ENCODE measurements around the gene CLEC4M.
"Not testable (repeated sequence)": the region's sequence is repeated elsewhere in the genome, so short reads cannot be mapped to it uniquely, and the experiment has no call there.

CLEC4M gene

DNA sequence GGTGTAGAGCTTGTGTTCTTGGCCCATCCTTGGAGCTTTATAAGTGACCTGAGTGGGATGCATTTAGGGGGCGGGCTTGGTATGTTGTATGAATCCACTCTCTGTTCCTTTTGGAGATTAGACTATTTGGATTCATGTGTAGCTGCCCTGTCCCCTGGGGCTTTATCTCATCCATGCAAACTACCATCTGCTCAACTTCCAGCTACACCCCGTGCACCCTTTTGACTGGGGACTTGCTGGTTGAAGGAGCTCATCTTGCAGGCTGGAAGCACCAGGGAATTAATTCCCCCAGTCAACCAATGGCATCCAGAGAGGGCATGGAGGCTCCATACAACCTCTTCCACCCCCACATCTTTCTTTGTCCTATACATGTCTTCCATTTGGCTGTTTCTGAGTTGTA is 6.1 kb downstream of the CLEC4M start:
- no peak for DNase-seq

DNA sequence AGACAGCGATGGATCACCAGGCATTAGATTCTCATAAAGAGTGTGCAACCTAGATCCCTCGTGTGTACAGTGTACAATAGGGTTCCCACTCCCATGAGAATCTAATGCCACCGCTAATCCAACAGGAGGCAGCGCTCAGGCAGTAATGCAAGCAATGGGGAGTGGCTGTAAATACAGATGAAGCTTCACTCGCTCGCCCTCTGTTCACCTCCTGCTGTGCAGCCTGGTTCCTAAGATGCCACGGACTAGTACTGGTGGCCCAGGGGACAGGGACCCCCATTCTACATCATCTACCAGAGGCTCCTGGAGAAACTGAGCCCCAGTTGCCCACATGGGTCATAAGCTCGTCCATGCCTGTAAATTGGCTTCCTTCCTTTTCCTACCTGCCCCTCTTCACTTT is 8.0 kb downstream of the CLEC4M start:
- no peak for DNase-seq

DNA sequence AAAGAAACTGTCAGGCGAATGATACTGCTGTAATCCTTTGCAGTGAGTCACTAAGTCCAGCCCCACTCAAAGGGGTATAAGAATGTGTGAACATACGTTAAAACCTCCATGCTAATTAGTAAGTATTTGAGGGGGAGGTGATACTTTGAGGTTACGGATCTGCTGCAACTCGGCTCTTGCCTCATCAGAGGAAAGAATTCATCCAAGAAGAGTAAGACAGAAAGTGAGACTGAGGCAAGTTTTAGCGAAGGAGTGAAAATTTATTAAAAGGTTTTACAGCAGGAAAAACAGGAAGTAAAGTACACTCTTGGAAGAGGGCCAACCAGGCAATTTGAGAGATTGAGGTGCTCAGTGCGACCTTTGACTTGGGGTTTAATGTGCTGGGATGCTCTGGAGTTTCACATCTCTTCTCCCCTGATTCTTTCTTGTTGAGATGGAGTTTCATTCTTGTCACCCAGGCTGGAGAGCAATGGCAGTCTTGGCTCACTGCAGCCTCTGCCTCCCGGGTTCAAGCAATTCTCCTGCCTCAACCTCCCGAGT is 9.8 kb downstream of the CLEC4M start:
- DNase-seq, result no peak

DNA sequence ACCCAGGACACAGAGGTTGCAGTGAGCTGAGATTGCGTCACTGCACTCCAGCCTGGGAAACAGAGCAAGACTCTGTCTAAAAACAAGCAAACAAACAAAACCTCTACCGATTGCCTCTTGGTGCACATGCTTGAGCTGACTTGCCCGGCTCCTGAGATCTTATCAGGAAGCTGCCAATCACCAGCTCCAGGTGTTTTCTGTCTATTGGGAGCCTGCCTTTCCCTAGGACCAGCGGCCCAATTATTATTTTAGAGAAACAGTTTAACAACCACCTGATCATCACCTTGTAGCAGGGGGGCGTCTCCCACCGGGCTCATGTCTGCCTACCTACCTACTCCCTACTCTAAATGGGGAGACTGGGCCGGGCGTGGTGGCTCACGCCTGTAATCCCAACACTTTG is 10.8 kb downstream of the CLEC4M start:
- DNase-seq, result no peak

DNA sequence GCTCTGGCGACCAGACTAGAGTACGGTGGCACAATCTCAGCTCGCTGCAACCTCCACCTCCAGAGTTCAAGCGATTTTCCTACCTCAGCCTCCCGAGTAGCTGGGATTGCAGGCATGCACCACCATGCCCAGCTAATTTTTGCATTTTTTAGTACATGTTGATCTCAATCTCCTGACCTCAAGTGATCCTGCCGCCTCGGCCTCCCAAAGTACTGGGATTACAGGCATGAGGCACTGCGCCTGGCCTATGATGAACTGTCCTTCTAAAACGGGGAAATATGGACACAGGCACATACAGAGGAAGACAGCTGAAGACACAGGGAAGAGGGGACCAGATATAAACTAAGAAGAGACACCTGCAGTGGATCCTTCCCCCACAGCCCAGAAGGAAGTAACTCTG is 12.7 kb downstream of the CLEC4M start:
- DNase-seq, result no peak

DNA sequence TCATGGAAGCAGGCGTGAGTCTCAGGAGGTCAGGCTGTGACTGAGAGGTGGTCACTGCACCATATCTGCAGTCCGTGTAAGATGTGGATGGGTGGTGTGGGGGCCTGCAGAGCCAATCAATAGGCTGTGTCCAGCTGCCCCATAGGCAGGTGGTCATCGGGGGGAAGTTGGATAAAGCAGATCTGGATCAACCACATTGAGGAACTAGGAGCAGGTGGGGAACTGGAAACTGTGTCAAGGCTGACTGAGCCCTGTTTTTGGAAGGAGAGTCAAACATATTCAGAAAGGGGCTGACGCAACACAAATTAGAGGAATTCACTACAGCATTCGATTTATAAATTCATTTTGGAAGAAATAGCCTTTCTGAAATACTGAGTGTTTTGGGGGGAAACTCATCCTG is 15.0 kb downstream of the CLEC4M start:
- no peak for DNase-seq

DNA sequence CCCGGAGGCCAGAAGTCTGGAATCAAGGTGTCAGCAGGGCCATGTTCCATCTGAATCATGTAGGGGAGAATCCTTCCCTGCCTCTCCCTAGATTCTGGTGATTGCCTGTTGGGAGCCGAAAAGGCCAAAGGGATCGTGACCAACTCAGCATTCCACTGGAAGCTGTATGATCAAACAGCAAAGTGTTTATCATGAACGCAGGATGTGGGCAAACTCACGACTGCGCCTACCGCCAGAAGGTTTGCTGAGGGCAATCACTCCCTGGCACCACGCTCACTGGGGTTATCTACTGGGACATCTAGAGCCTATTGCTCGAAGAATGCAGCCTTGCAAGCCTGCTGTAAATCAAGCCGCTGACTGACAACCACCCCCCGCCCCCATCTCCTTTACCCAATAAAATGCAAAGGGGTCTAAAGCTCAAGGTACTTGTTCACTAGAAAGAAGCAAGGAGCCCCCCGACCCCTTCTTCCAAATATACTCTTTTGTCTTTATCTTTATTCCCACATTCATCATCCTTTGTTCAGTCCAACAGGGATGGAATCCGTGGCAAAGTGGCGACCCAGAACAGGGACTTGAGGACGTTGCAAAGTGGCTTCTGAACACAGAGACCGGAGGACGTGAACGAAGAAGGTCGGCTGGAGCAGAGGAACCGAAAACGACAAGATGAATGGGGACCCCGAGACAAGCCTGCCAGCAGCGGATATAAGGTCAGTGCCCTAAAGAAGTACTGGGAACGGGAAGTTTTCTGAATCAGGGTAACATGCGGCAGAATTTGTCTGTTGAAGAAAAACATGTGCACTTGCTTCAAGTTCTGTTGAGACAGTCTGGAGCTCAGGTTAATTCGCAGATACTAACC is 16.8 kb downstream of the CLEC4M start:
- DNase-seq, result no peak

DNA sequence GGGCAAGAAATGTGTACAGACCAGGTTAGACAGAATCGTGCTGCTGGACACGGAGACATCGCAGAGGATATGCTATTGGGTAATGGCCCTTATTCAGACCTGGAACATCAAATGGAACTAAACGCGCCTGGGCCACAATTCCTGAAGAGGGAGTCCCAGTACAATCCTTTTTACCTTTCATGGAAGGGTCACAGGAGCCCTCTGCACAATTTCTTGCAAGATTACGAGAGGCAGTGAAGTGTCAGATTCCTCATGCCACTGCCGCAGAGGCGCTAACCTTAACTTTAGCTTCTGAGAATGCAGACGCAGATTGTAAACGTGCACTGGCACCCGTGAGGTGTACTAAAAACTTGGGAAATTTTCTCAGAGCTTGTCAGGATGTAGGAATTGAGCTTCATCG is 18.1 kb downstream of the CLEC4M start:
- DNase-seq, result no peak

DNA sequence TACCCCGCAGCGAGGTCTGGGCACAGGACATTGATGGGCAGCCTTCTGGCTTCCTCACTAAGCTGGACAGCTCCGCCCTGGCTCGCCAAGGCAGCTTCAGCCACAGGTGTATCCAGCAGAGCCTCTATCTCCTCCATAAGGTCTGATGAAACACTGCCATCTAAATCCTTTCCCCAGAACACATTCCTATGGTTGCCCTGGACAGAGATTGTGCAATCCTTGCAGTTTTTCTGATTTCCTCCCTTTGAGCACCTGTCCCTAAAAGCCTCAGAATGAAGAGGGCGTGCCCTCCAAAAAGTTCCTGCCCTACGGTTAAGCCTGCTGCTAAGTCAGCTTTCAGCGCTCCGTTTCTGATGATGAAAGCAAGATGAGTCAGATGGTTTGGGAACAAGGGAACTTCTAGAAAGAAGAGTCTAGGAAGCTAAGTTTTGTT is 21.0 kb downstream of the CLEC4M start:
- no peak for DNase-seq

DNA sequence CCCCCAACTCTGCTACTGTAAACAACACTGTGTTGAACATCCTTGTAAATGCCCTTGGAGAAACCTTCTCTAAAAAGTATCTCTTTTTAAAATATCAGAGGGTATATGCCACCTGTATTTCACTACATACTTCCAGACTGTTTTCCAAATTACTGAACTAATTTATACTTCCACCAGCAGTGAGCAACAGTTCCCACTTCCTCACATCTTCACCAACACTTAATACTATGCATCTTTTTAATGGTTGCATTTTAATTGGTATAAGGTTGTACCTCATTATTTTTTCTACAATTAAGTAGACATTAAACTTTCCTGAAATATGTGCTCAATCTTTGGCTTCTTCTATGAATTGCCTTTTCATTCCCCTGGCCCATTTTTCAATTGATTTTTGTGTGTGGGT is 21.8 kb downstream of the CLEC4M start:
- DNase-seq, result no peak

DNA sequence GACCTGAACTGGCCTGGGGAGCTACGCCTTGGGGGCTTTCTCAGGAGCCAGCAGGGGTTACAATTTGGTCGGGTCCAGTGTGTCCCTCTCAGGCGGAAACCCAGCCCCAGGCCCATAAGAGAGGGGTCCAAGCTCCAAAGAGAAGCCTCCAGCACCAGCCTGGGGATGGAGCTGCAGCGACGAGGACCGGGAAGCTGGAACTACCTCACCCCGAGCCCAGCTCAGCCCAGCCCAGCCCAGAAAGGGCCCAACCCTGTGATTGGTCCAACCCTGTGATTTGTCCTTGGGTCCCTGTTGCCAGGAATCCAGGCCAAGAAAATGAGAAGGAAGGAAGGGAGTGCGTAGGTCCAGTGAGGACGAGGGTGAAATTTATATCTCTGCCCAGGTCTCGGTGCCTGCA is 24.1 kb downstream of the CLEC4M start:
- DNase-seq, result no peak

DNA sequence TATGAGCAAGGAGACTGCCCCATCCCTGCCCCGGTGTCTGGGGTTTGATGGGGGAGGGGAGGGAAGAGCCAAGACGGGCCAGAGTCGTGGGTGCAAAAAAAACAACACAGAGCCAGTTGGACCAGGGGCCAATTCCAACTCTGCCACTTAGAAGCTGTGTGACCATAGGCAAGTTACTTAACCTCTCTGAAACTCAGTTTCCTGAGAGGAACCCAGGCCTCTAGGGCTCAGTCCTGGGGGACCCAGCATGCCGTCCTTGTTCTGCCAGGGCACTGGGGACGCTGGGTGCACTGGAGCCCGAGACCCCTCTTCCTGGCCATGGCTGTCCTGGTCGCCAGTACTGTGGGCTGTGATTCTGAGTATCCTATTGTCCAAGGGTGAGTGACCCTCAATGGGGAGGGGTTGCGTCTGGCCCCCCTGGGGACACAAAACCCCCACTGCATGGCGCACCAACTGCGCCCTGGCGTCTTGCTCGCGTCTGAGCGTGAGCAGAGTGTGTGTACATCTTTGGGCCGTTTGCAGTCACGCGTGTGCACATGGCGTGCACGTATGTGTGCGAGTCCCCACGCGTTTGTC is 24.6 kb downstream of the CLEC4M start:
- peak in 1 of 58 donors; percentile 29 for DNase-seq

DNA sequence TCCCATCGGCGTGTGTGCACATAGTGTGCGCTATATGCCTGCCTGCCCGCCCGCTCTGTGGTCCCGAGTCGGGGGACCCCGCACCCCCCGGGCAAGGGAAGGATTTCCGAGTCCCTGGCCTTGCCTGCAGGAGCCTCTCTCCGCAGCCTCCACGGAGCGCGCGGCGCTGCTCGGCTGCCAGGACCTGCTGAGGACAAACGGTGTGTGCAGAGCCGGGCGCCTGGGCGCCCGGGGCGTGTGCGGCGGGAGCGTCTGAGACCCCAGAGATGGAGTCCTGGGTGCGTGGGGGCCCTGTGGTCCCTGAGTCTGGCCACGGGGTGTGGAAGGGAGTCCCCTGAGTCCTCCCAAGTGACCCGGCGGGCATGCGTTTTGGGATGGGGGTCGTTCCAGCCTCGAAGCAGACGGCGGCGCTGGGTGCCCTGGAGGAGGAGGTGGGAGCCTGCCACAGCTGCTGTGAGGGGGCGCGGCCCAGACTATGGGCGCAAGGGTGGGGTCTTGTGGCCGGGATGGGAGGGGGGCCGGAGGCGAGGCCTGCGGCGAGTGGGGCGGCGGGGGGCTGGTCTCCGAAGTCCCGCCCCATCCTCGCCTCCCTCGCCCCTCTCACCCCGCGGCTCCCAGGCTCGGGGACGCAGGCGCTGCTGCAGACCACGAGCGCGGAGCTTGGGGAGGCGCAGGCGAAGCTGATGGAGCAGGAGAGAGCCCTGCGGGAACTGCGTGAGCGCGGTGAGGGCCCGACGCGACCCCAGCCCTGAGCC is 25.3 kb downstream of the CLEC4M start:
- peak in 13 of 58 donors; percentile 1 to 31 (median 15) for DNase-seq

DNA sequence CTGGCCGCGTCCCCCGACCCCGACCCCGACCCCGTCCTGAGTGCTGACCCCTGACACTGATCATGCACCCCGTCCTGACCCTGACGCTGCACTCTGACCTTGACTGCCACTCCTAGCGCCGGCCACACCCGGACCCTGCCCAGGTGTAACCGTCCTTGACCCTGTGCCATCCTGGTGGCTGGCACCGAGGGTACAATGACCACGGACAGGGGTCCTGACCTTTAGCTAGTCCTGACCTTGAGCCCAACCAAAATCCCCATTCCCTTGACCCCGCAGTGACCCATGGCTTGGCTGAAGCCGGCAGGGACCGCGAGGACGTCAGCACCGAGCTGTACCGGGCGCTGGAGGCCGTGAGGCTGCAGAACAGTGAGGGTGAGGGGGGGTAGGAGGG is 25.9 kb downstream of the CLEC4M start:
- DNase-seq, result peak in 1 of 58 donors; percentile 45

DNA sequence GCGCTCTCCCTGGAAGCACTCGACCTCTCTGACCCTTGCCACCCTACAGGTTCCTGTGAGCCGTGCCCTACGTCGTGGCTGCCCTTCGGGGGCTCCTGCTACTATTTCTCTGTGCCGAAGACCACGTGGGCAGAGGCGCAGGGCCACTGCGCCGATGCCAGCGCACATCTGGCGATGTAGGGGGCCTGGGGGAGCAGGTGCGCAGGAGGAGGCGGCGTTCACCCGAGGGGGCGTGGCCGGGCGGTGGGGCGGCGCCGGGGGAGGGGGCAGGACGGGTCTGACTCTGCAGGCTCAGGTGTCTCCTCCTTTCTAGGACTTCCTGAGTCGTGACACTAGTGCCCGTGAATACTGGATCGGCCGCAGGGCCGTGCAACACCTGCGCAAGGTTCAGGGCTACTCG is 26.4 kb downstream of the CLEC4M start:
- DNase-seq, result no peak

DNA sequence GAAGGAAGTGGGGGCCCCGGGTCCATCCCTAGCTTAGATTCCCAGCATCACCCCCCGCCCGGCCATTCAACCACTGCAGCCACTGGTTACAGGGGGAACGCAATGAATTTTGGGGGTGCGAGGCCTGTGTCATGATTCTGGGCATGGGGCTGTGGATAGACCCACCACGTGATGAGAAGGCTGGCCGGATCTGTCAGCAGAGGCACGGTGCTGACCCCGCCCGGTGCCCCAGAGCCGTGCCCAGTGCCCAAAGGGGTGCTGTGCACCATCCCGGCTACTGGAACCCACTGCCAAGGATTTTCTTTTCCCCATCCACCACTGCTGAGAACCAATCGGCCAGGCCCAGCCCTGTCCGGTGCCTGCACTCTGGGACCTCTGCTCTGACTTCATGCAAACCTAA is 27.4 kb downstream of the CLEC4M start:
- DNase-seq, result no peak

DNA sequence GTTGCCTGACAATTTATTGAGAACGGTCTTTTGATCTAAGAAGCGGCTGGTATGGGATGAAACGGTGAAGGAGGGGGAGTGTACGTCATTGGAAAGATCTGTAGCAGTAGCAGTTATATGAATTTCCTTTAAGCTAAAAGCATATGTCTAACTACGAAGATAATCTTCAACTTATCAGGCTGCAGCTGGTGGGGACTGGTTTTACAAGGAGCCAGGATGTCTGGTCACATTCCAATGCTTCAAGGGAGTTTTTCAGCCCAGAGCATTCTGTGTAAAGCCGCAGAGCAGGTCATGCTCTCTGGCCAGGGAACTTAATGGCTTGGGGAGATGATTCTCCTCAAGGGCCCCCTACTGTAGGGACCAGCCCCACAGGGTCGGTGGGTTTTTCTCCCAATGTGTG is 29.2 kb downstream of the CLEC4M start:
- DNase-seq, result no peak

DNA sequence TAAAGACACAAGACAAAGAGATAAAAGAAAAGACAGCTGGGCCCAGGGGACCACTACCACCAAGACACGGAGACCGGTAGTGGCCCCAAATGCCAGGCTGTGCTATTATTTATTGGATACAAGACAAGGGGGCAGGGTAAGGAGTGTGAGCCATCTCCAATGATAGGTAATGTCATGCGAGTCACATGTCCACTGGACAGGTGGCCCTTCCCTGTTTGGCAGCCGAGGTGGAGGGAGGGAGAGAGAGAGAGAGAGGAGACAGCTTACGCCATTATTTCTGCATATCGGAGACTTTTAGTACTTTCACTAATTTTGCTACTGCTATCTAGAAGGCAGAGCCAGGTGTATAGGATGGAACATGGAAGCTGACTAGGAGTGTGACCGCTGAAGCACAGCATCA is 29.7 kb downstream of the CLEC4M start:
- not testable (repeated sequence) for DNase-seq

DNA sequence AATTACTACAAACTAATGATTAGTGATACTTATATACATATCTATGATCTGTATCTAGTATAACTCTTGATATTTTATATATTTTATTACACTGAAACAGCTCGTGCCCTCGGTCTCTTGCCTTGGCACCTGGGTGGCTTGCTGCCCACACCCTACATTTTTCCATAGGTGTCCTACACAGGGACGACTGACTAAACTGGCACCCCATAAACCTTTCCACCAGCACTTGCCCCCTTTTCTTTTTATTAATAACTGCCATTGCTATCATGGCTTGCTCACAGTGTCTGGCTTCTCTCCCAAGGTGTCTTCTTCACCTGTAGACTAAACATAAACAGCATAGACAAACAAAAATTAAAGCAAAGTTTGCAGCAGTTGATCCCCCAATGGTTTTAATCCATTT is 30.4 kb downstream of the CLEC4M start:
- no peak for DNase-seq

DNA sequence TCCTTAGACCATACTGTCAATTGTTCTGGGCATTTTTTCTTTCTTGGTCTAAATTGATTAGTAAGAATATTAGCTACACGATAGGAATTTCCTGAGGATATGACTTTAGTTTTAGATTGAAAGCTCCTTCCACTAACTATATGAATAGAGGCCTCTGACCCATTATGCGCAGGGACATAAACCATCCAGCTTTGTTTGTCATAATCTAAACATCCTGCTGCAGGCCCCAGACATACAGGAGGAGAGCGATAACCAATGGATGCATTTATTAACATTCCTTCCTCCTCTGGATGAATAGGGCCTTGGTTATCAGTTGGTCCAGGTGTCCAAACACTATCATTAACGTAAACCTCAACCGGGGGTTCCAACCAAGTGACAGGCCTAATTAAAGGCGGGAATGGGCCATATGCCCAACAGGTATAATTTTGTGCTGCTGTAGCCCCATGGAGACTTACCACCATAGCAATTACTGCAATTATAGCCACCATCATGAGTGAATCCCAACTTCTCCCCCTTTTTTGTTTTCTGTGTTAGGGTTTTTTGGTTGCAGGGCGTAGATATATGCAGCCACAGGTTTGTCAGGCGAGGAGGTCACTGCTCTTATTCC is 32.6 kb downstream of the CLEC4M start:
- no peak for DNase-seq

DNA sequence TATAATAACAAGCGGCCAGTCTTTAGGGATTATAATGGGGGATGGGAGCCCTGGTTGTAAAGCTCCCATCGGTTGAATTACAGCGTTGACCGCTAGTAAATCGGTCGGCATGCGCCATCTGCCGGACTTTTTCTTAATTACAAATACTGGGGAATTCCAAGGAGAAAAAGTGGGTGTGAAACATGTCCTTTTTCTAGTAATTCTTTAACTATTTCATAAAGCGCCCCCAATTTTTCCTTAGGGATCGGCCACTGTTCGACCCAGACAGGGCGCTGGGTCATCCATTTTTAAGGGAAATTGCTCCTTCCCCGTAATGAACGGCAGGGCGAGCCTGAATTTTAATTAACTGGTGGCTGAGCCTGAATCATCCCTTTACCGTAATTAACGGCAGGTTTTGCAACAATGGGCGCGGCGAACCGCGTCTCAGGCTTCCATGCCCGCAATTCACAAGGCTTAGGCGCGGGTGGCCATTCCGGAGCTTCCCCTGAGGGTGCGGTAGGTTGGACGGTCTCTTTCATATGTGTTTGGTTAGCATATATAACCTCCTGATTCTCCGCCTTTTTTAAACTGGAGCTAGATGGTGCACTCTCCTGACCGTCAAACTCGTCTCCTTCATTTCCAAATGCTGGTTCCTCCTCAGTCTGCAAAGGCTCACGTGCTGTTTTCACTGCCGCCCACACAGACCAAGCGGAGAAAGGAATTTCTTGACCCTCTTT is 36.8 kb downstream of the CLEC4M start:
- DNase-seq, result peak in 55 of 58 donors; percentile 12 to 81 (median 39)
